Mesendoderm (in vitro differentiated cells): ENCODE results near the gene FBXO11.
A peak's percentile ranks its signal among the peaks of the same experiment; 100 is the strongest.
"Not testable (repeated sequence)": the region's sequence is repeated elsewhere in the genome, so short reads cannot be mapped to it uniquely, and the experiment has no call there.

Experiments
- DNase-seq: peaks from one replicate; pipeline ENCODE4 v3.0.0; 2013
- H2AK5ac ChIP-seq: 2 replicates; pipeline ENCODE4 v1.6.1; 2013; ENCODE audit warnings: low read length, inconsistent platforms
- H2BK120ac ChIP-seq: 2 replicates; pipeline ENCODE4 v1.6.1; 2013; ENCODE audit warnings: low read depth, mild to moderate bottlenecking, low read length, moderate library complexity, mixed read lengths
- H2BK15ac ChIP-seq: replicated peaks from 2 replicates; pipeline ENCODE4 v1.6.1; 2013; ENCODE audit warnings: low read depth, mild to moderate bottlenecking, moderate library complexity
- H2BK5ac ChIP-seq: 2 replicates; pipeline ENCODE4 v1.6.1; 2013; ENCODE audit warnings: low read length, inconsistent platforms
- H3K18ac ChIP-seq: 2 replicates; pipeline ENCODE4 v1.6.1; 2013; ENCODE audit warnings: mild to moderate bottlenecking, low read length, mixed read lengths
- H3K23ac ChIP-seq: one replicate; pipeline ENCODE4 v1.6.1; 2013; ENCODE audit warnings: low read length
- H3K27ac ChIP-seq: 2 replicates; pipeline ENCODE4 v1.5.1; 2013; ENCODE audit warnings: low read depth, mild to moderate bottlenecking, inconsistent platforms, low read length, moderate library complexity
- H3K27me3 ChIP-seq: 2 replicates; pipeline ENCODE4 v1.6.1; 2013; ENCODE audit warnings: low read length, control low read depth, mild to moderate bottlenecking, inconsistent platforms; ENCODE audit not compliant: insufficient read depth, poor library complexity
- H3K36me3 ChIP-seq: 2 replicates; pipeline ENCODE4 v1.6.1; 2013; ENCODE audit warnings: low read length, inconsistent platforms; ENCODE audit not compliant: control insufficient read depth, insufficient read depth
- H3K4ac ChIP-seq: one replicate; pipeline ENCODE4 v1.6.1; 2013; ENCODE audit warnings: low read depth, mild to moderate bottlenecking, low read length, moderate library complexity
- H3K4me1 ChIP-seq: 2 replicates; pipeline ENCODE4 v1.6.1; 2013; ENCODE audit warnings: low read depth, low read length, inconsistent platforms; ENCODE audit not compliant: control insufficient read depth
- H3K4me2 ChIP-seq: 2 replicates; pipeline ENCODE4 v1.6.1; 2013; ENCODE audit warnings: low read length
- H3K4me3 ChIP-seq: 2 replicates; pipeline ENCODE4 v1.5.1; 2013; ENCODE audit warnings: mild to moderate bottlenecking, low read length
- H3K56ac ChIP-seq: one replicate; pipeline ENCODE4 v1.6.1; 2013; ENCODE audit warnings: low read length
- H3K79me1 ChIP-seq: 2 replicates; pipeline ENCODE4 v1.6.1; 2013; ENCODE audit warnings: low read length, inconsistent platforms
- H3K79me2 ChIP-seq: 2 replicates; pipeline ENCODE4 v1.6.1; 2013; ENCODE audit warnings: mild to moderate bottlenecking, low read length; ENCODE audit not compliant: control insufficient read depth, insufficient read depth
- H3K9ac ChIP-seq: 2 replicates; pipeline ENCODE4 v1.6.1; 2013; ENCODE audit warnings: low read length, inconsistent platforms
- H4K5ac ChIP-seq: one replicate; pipeline ENCODE4 v1.6.1; 2013; ENCODE audit warnings: low read length
- H4K8ac ChIP-seq: one replicate; pipeline ENCODE4 v1.6.1; 2013; ENCODE audit warnings: low read depth, mild to moderate bottlenecking, control low read depth, low read length, moderate library complexity
- WGBS: extraction: QIAGEN DNeasy Blood & Tissue Kit; methylation state at CpG from one replicate; pipeline ENCODE4 v1.1.7; 2013; ENCODE audit warnings: low lambda C conversion rate, missing lambda C conversion rate; ENCODE audit not compliant: insufficient coverage; ENCODE audit errors: extremely low coverage; 5-methylcytosine and 5-hydroxymethylcytosine counted together

FBXO11 gene

DNA sequence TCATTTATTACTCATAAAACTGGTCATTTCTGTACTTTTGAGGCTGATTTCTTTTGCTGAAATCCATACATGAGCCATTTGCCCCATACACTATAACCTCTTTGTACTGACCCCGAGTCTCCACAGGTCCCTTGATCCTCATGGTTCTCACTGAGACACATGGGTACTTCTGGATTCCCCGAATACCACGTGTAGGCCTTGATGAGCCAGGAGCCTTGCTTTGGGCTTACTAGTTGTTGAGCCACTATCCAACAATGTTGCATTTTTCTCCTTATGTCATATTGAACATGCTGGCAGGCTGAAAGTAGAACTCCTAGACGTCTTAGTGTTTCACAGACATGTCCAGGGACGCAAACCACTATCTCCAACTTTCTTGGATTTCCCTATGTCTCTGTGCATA, 2.4 kb upstream of the FBXO11 start:
- Histone ChIP-seq H3K27me3 (no peaks in the 10 kb centered on the region), H2BK120ac (no peak overlapping the region), H3K4me2 (no peak overlapping the region), H3K79me1 (no peaks in the 10 kb centered on the region), H3K9ac (no peak overlapping the region), H3K23ac (no peak overlapping the region), H3K4me3 (no peak overlapping the region), H2AK5ac (no peak overlapping the region), H4K5ac (no peak overlapping the region), H3K36me3 (no peaks in the 10 kb centered on the region), H3K79me2 (peaks cover 14% of the 10 kb centered on the region), H3K4me1 (no peaks in the 10 kb centered on the region), H3K4ac (no peak overlapping the region), H2BK5ac (no peak overlapping the region), H3K18ac (no peak overlapping the region), H2BK15ac (no peak overlapping the region), H3K56ac (no peak overlapping the region), H4K8ac (no peak overlapping the region), H3K27ac (no peak overlapping the region)
- WGBS = no CpG with 5 or more reads among the region's 5 CpGs
- DNase-seq = no peak

GRCh38 chr2:47907039-47907781, 912 bp upstream of the FBXO11 start:
- H3K4me2 ChIP-seq = peak overlapping the region; percentile 63
- H3K79me2 ChIP-seq = peaks cover 24% of the 10 kb centered on the region
- WGBS = no CpG with 5 or more reads among the region's 15 CpGs
- H4K8ac ChIP-seq = no peak overlapping the region
- peak overlapping the region; percentile 74 for H2BK5ac ChIP-seq
- peak; percentile 37 for DNase-seq
- H3K27me3 ChIP-seq = no peaks in the 10 kb centered on the region
- H3K18ac ChIP-seq = no peak overlapping the region
- peak overlapping the region; percentile 94 for H3K27ac ChIP-seq
- no peak overlapping the region for H2BK15ac ChIP-seq
- no peak overlapping the region for H4K5ac ChIP-seq
- no peak overlapping the region for H2AK5ac ChIP-seq
- H3K36me3 ChIP-seq = no peaks in the 10 kb centered on the region
- peak overlapping the region; percentile 69 for H3K9ac ChIP-seq
- peak overlapping the region; percentile 9 for H3K4ac ChIP-seq
- no peak overlapping the region for H3K23ac ChIP-seq
- H3K4me1 ChIP-seq = no peaks in the 10 kb centered on the region
- H3K79me1 ChIP-seq = no peaks in the 10 kb centered on the region
- H3K56ac ChIP-seq = peak overlapping the region; percentile 88
- H2BK120ac ChIP-seq = no peak overlapping the region
- peak overlapping the region; percentile 48 for H3K4me3 ChIP-seq

GRCh38 chr2:47905386-47906156, 727 bp downstream of the FBXO11 start:
- H3K56ac ChIP-seq = peak overlapping the region; percentile 97
- H3K23ac ChIP-seq = no peak overlapping the region
- no peaks in the 10 kb centered on the region for H3K79me1 ChIP-seq
- no peak overlapping the region for H2AK5ac ChIP-seq
- H3K4me1 ChIP-seq = no peaks in the 10 kb centered on the region
- H3K4me2 ChIP-seq = no peak overlapping the region
- peaks cover 31% of the 10 kb centered on the region for H3K79me2 ChIP-seq
- peak overlapping the region; percentile 76 for H4K8ac ChIP-seq
- no CpG with 5 or more reads among the region's 105 CpGs for WGBS
- H4K5ac ChIP-seq = no peak overlapping the region
- peak overlapping the region; percentile 99 for H3K4ac ChIP-seq
- H3K4me3 ChIP-seq = peak overlapping the region; percentile 78
- peak overlapping the region; percentile 95 for H3K9ac ChIP-seq
- no peak overlapping the region for H2BK15ac ChIP-seq
- H3K27ac ChIP-seq = peak overlapping the region; percentile 100
- no peaks in the 10 kb centered on the region for H3K36me3 ChIP-seq
- H3K27me3 ChIP-seq = no peaks in the 10 kb centered on the region
- H2BK5ac ChIP-seq = no peak overlapping the region
- H2BK120ac ChIP-seq = peak overlapping the region; percentile 16
- H3K18ac ChIP-seq = peak overlapping the region; percentile 100
- peak; percentile 67 for DNase-seq

- Histone ChIP-seq H3K79me1 (peaks cover 3% of the 10 kb centered on the region), H2BK120ac (no peak overlapping the region), H2BK5ac (no peak overlapping the region), H3K79me2 (peaks cover 41% of the 10 kb centered on the region), H3K36me3 (no peaks in the 10 kb centered on the region), H2BK15ac (no peak overlapping the region), H3K4me3 (peak overlapping the region; percentile 95), H3K27me3 (no peaks in the 10 kb centered on the region), H3K23ac (no peak overlapping the region), H2AK5ac (no peak overlapping the region), H3K4me1 (peaks cover 4% of the 10 kb centered on the region), H4K8ac (no peak overlapping the region), H4K5ac (no peak overlapping the region), H3K9ac (peak overlapping the region; percentile 88), H3K56ac (peak overlapping the region; percentile 97), H3K18ac (no peak overlapping the region), H3K4me2 (peak overlapping the region; percentile 79), H3K4ac (no peak overlapping the region), H3K27ac (no peak overlapping the region)
- no CpG with 5 or more reads among the region's 10 CpGs for WGBS
- DNase-seq = no peak
Observed at GRCh38 chr2:47903781-47904490, 2.4 kb downstream of the FBXO11 start.

DNA sequence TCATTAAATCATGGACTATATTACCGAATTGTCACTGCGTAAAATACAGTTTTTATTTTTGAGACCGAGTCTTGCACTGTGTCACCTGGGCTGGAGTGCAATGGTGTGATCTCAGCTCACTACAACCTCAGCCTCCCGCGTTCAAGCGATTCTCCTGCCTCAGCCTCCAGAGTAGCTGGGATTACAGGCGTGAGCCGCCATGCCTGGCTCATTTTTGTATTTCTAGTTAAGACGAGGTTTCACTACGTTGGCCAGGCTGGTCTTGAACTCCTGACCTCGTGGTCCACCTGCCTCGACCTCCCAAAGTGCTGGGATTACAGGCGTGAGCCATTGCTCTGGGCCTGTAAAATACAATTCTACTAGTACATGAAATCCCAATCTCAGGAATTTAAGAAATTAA, 4.4 kb downstream of the FBXO11 start:
- not testable (repeated sequence) for H2AK5ac ChIP-seq, H3K4me3 ChIP-seq, H3K36me3 ChIP-seq, H3K27ac ChIP-seq, H4K5ac ChIP-seq, DNase-seq, H2BK120ac ChIP-seq, H3K79me1 ChIP-seq, H3K27me3 ChIP-seq, H3K4me2 ChIP-seq, H3K4me1 ChIP-seq, H3K18ac ChIP-seq, H2BK5ac ChIP-seq, H2BK15ac ChIP-seq, H3K9ac ChIP-seq, H3K56ac ChIP-seq, H3K23ac ChIP-seq, H3K4ac ChIP-seq, H4K8ac ChIP-seq
- peaks cover 49% of the 10 kb centered on the region for H3K79me2 ChIP-seq
- 100% methylated on average over 2 of the region's 13 CpGs for WGBS
